PC-9 (cell line): ENCODE measurements around the gene RBP4.

Experiments
- CTCF ChIP-seq: fragments of 200-600 bp; sonication (generic); conservative IDR thresholded peaks from 2 replicates; pipeline ENCODE4 v1.6.1; 2017; ENCODE audit warnings: mixed run types, antibody characterized with exemption, mild to moderate bottlenecking, moderate library complexity
- EZH2 ChIP-seq: fragments of 200-600 bp; sonication (generic); IDR thresholded peaks from 2 replicates; pipeline ENCODE4 v1.8.0; 2017; ENCODE audit warnings: antibody characterized with exemption, low read depth

- TF ChIP-seq CTCF = no peak
- no peak for TF ChIP-seq EZH2
These were observed 46.7 kb downstream of the RBP4 start for GRCh38 chr10:93554316-93554663.
